Skin epidermis (tissue), 12 donors: ENCODE measurements around the gene CYB5B.
A peak's percentile ranks its signal among the peaks of the same experiment; 100 is the strongest.

Source experiments
- H3K27ac ChIP-seq, 21 experiments: fragments of 200-600 bp; sonication (generic) in 11 of 21; one replicate each; pipeline ENCODE4 v1.5.0; 2020; ENCODE audit warnings: mild to moderate bottlenecking in 3 of 21, inconsistent platforms in 2 of 21, moderate library complexity in 2 of 21
- H3K4me3 ChIP-seq, 7 experiments: fragments of 200-600 bp; sonication (generic) in 2 of 7; one replicate each; pipeline ENCODE4 v1.5.0; 2020; ENCODE audit warnings: inconsistent platforms in 2 of 7, mild to moderate bottlenecking in 2 of 7, moderate library complexity in 1 of 7

CYB5B gene, protein sequence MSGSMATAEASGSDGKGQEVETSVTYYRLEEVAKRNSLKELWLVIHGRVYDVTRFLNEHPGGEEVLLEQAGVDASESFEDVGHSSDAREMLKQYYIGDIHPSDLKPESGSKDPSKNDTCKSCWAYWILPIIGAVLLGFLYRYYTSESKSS

GRCh38 chr16:69424053-69424934 lies at the start of gene CYB5B:
Gene CYB5B (plus strand): TSS chr16:69424619. CDS start chr16:69424684, 65 bp downstream.
- peak within 1 kb of the TSS; percentile 61 to 91 (median 72) for H3K4me3 ChIP-seq
- H3K27ac ChIP-seq, result peak within 1 kb of the TSS; percentile 4 to 92 (median 86)

- Histone ChIP-seq H3K27ac (no peak overlapping the region), H3K4me3 (no peak overlapping the region)
Observed at GRCh38 chr16:69376393-69377059, 47.9 kb upstream of the CYB5B start.

GRCh38 chr16:69378036-69378435 lies 46.4 kb upstream of the CYB5B start:
- no peak overlapping the region for H3K4me3 ChIP-seq
- H3K27ac ChIP-seq, result no peak overlapping the region

DNA sequence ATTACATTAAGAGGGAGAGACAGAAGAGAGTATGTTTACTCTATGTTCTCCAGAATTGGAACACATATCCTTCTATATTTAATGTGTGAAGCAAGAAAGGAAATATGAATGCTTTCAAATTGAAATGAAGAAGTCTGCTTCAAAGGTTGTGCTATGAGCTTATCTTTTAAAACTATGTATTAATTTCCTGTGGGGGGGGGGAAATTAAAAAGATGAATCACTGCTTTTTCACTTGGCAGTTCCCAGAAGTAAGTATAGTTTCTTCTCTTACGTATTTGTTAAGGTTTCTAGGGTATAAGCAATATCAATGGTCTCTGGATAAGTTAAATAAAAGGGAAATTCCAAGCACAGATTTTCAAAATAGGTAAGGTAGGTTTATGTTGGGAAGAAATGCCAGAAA lies 45.7 kb upstream of the CYB5B start:
- H3K27ac ChIP-seq, result no peak overlapping the region
- no peak overlapping the region for H3K4me3 ChIP-seq

DNA sequence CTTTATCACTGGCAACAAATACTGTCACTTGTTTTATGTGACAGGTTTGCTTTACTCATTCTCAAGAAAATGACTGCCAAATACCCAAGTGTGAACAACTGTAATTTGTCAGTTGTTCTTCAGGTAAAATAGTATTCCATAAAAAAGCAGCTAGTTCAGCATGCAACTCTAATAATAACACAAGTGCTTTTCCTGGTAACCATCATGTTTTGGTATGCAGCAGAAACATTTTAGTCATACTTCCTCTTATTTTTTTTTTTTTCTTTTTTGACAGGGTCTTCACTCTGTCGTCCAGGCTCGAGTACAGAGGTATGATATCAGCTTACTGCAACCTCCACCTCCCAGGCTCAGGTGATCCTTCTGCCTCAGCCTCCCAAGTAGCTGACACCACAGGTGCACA lies 43.2 kb upstream of the CYB5B start:
- H3K27ac ChIP-seq, result peak overlapping the region in 3 of 21 experiments; percentile 7 to 42 (median 33)

DNA sequence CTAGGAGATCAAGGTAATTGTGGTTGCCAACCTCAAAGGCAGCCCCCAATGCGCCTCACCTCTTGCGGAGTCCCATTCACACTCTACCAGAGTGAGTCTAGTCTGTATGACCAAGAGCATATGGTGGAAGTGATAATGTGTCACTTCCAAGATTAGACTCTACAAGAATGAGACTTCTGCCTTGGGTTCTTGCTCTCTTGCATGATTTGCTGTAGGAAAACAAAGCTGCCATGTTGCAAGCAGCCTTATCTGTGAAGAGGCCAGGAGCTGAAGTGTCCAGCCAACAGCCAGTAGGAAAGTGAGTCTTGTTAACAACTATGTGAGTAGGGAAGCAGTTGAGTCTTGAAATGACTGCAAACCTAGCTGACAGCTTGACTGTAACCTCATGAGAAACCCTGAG lies 42.0 kb upstream of the CYB5B start:
- Histone ChIP-seq H3K4me3 (no peak overlapping the region), H3K27ac (no peak overlapping the region)

More for the DNA sequence above, 43.2 kb upstream of the CYB5B start:
- no peak overlapping the region for H3K4me3 ChIP-seq

GRCh38 chr16:69384974-69385373 lies 39.4 kb upstream of the CYB5B start:
- Histone ChIP-seq H3K27ac (peak overlapping the region in 20 of 21 experiments; percentile 70 to 97 (median 90)), H3K4me3 (peak overlapping the region; percentile 59 to 88 (median 69))

GRCh38 chr16:69386596-69386995 lies 37.8 kb upstream of the CYB5B start:
- H3K4me3 ChIP-seq, result peak overlapping the region in 4 of 7 experiments; percentile 60 to 80 (median 67)
- peak overlapping the region in 3 of 21 experiments; percentile 82 to 97 (median 92) for H3K27ac ChIP-seq

GRCh38 chr16:69393898-69394849 lies 30.2 kb upstream of the CYB5B start:
- Histone ChIP-seq H3K4me3 (no peak overlapping the region), H3K27ac (peak overlapping the region in 2 of 21 experiments; percentile 7 to 49)

DNA sequence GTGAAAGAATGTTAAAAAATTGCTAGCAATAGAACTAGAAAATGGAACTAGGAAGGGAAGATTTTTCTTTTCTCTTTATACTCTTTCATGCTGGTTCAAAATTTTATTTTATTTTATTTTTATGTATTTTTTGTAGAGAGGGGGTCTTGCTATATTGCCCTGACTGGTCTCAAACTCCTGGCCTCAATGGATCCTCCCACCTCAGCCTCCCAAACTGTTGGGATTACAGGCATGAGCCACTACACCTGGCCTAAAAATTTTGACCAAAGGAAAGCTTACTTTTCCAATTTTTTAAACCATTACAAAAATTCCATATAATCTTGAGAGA lies 28.6 kb upstream of the CYB5B start:
- H3K4me3 ChIP-seq, result no peak overlapping the region
- peak overlapping the region in 8 of 21 experiments; percentile 23 to 79 (median 52) for H3K27ac ChIP-seq

- peak overlapping the region in 19 of 21 experiments; percentile 6 to 79 (median 55) for H3K27ac ChIP-seq
- no peak overlapping the region for H3K4me3 ChIP-seq
Observed at GRCh38 chr16:69396187-69397061, 28.0 kb upstream of the CYB5B start.

DNA sequence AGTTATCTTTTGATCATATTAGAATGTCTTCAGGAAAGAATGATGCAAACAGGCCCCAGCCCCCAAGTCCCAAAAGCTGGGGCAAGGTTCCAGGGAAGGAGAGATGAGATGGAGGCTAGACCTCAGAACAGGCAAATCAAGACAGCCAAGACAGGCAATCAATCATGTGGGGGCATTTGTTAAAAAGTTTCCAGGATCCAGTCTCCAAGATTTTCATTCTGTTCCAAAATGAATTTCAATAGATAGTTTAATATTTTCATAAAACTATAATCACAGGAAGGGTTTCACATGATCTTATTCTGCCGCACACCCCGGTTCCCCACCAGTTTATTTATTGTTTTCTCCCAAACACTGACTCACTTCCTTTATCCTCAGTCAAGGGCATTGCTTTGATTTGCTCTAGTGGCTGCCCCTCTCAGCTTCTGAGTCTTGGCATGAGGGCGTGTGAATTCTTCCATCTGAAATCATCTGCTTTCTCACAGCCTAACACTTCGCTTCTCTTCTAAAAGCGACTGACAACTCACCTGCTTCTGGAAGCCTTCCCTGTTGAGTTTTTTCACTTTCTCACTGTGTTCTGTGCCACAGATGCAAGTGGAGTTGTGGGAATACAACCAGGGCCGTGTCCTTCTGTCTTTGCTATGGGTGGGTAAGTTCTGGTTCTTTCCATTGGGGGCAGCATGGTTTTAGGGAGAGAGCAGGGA lies 26.4 kb upstream of the CYB5B start:
- peak overlapping the region in 13 of 21 experiments; percentile 11 to 76 (median 47) for H3K27ac ChIP-seq
- no peak overlapping the region for H3K4me3 ChIP-seq

GRCh38 chr16:69399361-69399760 lies 25.1 kb upstream of the CYB5B start:
- H3K27ac ChIP-seq, result no peak overlapping the region
- no peak overlapping the region for H3K4me3 ChIP-seq

DNA sequence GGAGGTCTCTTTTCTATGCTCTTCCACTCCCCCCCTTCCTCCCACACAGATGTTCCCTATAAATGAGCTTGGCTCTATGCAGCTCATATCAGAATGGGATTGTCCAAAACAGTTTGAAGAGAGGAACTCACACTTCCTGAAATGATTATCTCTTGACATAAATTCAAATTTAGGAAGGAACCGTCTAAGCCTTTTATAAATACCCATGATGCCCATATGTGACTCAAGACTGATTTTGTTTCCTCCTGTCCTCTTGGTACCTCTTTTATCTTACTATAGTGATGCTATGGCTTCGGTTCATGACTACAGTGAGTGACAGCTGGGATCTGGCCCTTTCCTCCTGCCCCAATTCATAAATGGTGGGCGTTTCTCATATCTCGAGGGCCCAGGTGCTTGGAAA lies 22.0 kb upstream of the CYB5B start:
- no peak overlapping the region for H3K4me3 ChIP-seq
- H3K27ac ChIP-seq, result no peak overlapping the region

DNA sequence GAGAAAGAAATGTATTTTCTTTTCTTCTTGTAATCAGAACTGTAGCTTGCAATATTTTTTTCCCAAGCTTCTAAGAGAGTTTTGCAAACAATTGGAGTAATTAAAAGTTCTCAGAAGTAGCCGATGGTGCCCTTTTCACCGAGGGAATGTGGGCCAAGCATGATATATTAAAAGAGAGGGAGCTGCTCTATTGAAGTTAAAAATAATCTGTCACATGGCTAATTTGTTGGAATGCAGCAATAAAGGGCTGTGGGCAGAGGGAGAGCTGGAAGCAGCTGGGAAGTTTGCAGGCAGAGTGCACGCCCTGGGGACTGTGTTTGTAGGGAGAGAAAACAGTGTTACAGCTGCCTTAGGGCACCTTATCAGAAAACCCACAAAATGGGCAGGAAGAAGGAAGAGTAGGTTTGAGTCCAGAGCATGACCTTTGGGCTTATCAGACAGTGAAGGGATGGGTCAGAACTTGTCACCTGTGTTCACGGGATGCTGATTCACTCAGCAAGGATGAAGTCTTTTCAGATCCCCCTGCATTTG lies 20.1 kb upstream of the CYB5B start:
- peak overlapping the region in 11 of 21 experiments; percentile 1 to 59 (median 34) for H3K27ac ChIP-seq
- H3K4me3 ChIP-seq, result no peak overlapping the region

- H3K27ac ChIP-seq, result peak overlapping the region in 6 of 21 experiments; percentile 21 to 59 (median 41)
Observed at GRCh38 chr16:69405326-69405725, 19.1 kb upstream of the CYB5B start.

DNA sequence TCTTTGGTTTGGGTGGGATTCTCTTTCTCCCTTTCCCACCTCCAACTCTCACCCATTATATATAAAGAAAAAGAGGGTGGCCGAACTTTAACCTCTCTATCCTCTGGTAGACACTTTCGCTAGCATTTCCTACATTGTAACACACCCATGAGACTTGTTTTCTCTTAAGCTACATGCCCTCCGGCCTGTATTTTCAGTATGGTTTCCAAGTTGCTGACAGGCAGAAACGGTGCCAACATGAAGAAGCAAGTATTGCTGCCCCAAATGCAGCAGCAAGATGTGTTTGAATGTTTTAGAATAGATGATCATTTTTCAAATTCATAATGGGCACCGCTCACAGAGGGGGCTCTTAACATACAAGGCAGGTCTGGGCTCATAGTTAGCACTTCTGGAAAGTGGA lies 18.7 kb upstream of the CYB5B start:
- peak overlapping the region in 2 of 21 experiments; percentile 38 to 59 for H3K27ac ChIP-seq
- H3K4me3 ChIP-seq, result no peak overlapping the region

More at GRCh38 chr16:69405326-69405725, 19.1 kb upstream of the CYB5B start:
- no peak overlapping the region for H3K4me3 ChIP-seq
